T-helper 1 cell treated with Interleukin-12 subunit alpha and Interleukin-12 subunit beta and Interleukin-4 antibody, amounts not matched to agents 30 ng/mL and 1 ng/mL, for 36 hours (primary cell): ENCODE measurements around the gene FOXN3. TPM values are rescaled to one million over a fixed set of nuclear protein-coding genes. Genes with fewer than 3 reads are reported as not detected.

Source experiments
- intact Hi-C: fragments of 100-400 bp; cut with micrococcal nuclease; formaldehyde crosslinking; loops from one replicate; pipeline ENCODE4 v1.15.1; 2024
- total RNA-seq: library from RNA; stranded (reverse); gene quantifications from 2 replicates; pipeline ENCODE4 v1.2.3, GENCODE V29; 2022

Gene FOXN3
- total RNA-seq, 1 donor from 2014 or later = 110 TPM

DNA sequence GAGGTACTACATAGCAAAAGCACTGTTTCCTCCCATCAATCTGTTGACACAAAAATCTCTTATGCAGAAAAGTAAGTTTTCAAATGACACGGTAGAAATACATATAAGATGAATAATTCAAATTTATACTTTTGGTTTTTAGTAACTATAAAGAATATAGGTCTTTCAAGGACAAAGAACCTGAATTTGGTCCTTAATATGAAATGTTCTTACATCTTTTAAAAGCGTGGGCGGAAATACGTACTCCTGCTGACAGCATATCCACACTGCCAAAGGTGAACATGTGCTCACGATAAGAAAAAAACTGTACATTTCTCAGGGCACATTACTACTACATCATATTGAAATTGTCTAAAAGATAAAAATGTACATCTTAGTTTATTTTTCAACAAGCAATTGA is 127.6 kb downstream of the FOXN3 start:
- intact Hi-C loops = no loop called here

DNA sequence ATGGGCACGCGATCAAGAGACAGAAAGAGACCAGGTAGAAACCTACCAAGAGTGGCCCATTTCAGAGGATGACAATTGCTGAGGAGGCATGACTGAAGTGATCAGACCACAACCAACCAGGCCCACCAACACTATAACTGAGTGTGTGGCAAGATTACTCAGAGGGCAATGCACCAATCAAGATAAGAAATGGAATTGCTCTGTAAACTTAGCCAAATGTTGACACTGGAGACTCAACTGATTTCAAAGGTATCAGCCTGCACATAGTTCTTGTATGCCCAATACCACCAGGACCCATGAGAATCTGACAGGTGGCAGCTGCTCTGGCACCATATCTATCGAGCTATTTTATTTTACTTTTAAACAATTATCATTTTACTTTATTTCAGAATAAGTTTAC is 128.9 kb downstream of the FOXN3 start:
- intact Hi-C loops = no loop called here

DNA sequence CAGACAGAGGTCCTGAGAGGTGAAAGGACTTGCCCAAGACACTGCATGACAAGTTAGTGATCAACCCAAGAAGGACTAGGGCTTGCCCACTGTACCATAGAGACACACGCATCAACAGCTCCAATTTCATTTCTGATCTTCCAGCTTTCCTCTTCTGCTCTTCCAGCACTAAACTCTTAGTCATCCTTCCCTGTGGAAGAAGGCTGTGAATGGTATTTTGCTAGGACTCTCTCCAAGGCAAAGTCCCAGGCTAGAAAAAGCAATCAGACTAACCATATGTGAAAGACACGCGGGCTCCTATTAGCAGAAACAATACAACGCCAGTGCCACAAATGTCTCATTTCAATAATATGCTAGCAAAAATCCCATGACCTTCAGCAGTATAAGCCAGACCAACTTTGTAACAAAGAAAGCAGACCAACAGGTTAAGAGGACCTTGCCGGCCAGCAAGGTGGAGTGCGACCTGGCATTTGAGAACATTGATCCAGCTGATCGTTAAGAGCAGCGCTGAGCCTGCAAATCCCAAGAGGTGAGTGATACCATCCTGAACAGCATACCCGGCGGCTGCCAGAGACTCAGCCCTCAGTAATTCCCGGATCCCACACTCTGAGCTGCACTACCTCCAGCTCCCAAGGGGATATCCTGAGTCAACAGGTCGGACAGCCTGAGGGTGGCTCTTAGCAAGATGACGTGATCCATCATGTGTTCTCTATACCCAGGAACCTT is 132.5 kb downstream of the FOXN3 start:
- intact Hi-C loops = no loop called here

DNA sequence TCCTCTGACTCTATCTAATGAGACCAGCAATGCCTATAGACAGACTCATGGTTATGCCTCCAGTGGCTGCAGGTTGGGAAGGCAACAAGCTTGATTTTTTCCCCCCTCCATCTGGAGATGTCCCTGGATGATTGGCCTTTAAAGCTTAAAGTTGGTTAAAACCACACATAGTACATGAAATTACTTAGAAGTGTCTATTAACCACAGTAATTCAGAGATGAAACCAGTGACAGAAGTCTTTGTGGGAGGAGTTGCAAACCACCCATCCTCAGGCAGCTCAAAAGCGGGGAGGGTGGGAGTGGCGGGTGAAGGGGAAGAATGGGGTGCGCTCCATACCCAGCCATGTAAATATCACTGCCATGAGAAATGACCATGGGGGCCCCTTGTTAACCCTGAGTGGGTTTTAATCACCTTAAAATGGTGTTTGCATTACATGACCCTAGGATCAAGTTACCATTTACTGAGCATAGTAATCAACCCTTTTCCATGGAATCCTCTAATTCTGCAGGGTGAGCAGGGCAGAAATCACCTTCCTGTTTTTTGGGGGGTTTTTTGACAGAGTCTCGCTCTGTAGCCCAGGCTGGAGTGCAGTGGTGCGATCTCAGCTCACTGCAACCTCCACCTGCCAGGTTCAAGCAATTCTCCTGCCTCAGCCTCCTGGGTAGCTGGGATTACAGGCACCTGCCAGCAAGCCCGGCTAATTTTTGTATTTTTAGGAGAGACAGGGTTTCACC is 133.5 kb downstream of the FOXN3 start:
- intact Hi-C loops = loop anchor here (1.0 kb wide), 1 partner anchor 20 kb away; no protein-coding TSS in a partner anchor

DNA sequence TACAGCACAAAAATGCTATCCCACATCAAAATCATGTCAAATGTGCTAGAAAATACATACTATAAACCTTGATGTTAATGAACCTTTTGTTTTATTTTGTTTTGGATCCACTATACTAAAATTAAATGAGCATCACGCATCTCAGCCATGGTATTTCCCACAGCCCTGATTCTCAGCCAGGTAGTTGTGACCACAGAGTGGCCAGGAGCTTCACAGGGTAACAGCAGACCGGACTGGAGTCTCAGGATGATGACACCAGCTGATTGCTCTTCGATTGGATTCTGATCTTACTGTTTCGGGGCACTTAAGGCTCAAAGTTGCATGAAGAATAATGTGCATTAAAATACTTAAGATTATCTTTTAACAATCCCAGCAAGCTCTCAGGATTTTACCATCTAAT is 134.8 kb downstream of the FOXN3 start:
- intact Hi-C loops = no loop called here

DNA sequence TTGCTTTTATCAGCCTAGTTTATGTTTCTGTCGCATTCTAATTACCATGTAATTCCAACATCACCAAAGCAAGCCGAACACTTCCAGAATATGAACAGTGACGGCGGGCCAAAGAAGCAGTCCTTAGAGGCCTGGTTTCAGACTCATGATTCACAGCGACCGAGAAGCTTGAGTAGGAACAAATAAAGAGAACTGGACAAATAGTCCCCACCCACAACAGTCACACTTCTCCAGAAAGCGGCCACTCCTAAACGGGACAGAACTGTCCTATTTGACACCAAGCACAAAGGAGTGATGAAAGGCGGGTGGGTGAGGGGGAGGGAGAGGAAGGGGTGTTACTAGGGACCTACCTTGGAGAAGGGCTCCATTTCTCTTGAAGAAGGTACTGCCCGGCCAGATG is 136.4 kb downstream of the FOXN3 start:
- intact Hi-C loops = no loop called here

DNA sequence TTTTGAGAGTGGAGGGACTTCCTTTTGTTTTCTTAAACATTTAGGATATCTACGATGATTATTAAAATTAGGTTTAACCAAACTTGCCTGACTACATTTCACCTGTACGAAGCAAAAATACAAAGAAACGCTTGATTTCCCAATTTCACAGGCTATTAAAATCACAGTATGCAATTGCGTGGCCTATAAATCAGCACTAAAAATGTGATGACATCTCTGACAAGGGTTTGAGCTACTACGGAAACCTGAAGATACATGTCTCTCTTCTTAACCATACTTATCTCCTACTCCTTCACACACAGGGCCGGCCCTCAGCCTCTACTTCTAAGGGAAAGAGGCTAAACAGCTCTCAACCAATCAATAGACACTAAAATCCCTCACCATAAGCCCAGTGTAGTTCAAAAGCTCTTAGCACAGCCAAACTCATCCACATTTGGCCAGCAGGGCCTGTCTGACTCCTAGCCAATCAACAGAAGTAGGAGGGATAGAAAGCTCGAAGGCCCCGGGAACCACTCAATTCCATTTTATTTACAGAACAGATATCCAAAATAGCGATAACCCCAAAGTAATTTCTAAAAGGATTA is 137.3 kb downstream of the FOXN3 start:
- intact Hi-C loops = loop anchor here (5.0 kb wide), 1 partner anchor 73 kb away; no protein-coding TSS in a partner anchor

DNA sequence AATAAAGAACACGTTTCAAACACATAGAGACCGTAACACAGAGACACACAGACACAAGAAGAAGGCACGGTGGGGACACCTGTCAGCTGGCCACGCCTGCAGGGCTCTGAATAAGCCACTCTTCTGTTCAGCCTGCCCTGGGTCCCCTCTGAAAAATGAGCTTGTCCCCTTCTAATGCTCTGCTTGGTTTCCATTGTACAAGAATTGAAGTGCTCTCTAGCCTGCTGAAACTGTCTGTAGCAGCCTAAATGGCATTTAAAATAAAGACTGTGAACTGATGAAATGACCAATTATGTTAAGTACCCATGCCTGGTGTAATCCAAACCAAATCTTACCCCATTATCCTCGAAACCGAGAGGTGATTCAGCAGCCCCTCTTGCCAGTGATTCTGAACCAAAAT is 139.8 kb downstream of the FOXN3 start:
- intact Hi-C loops = loop anchor here (2.0 to 5.0 kb wide), 2 partner anchors 75 to 342 kb away; no protein-coding TSS in a partner anchor

DNA sequence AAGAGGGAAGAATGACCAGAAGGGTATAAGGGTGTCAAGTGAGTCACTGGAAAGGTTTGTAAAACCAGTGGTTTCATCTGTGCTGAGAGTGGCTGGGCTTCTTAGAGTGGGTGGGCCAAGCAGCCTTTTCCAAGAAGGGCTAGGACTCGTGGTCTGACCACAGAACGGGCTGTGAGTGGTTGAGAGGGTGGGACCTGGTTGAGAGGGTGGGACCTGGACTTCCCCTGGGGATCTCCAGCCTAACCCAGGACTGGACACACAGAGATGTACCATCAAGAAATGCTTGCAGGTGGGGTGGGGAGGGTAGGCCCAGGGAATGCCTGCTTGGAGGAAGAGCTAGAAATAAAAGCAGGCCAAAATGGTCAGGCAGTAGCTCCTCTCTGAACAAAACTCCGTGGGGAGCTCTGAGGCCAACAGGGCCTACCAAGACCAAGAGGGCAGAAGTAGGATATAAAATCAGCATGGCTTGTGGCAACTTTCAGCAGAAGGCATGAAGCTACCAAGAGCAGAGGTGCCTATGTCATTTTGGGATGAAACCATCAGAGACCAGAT is 140.5 kb downstream of the FOXN3 start:
- intact Hi-C loops = loop anchor here (1.0 to 5.0 kb wide), 4 partner anchors 49 to 342 kb away; no protein-coding TSS in a partner anchor

DNA sequence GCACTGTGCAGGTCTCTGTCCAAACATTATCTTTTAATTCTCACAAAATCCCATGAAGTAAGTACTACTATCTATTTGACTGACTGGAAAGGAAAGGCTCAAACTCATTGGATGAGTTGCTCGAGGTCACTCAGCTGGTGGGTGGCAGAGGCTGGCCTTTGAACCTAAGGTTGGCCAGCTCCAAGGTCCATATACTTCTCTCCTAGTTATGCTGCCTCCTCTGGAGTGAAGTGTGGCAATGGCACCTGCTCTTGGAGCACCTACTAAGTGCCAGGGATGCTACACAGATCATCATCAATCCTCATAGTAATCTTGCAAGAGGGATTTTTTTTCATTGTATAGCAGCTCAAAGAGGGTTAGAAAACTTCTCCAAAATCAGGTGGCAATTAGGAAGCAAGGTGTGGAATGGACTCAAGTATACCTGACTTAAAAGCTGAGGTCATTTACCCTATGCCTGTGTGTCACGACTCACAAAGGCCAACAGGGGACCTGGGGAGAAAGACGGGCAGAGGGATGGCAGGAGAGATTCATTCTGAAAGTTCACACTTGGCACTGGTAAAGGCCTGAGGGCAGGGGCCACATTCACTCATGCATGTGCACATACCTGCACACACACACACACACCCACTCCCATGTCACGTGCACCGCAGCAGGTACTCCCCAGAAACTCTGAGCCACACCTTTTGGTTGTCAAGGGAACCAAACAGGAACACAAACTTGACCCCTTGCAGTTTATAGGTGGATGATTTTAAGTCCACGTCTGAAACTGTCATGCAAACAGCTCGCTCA is 146.4 kb downstream of the FOXN3 start:
- intact Hi-C loops = no loop called here

DNA sequence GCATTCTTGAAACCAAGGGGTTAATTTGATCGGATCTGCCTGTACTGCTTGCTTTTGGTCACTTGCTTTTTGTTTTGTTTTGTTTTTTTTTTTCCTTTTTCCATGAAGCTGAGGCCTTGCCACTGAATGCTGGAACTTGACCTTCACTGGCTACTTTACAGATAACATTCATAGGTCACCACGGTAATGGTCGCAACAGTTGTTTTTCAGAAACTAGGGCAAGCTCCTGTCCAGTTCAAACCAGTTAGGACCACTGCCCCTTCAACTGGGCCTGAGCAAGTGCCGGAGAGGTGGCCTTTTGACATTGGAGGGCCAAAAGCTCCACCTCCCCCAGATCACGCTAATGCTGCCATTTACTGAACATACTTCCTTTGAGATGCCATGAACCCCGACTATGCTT is 147.6 kb downstream of the FOXN3 start:
- intact Hi-C loops = no loop called here

DNA sequence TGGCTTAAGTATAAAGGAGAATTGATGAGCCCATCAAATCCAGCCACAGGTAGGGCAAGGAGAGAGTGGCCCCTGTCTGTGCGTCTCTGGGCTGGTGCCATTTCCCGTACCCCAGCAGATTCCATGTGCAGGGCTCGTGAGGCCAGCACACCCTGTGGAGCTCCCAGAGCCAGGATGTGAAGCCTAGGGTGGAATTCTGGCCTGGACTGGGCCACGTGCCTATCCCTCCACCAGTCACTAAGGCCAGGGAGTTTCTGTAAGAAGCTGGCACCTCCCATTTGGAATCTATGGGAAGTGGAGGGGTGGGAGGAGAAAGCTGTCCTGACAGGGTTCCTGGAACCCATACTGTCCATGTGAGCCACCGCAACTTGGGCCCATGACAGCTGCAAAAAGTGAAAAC is 148.5 kb downstream of the FOXN3 start:
- intact Hi-C loops = no loop called here

DNA sequence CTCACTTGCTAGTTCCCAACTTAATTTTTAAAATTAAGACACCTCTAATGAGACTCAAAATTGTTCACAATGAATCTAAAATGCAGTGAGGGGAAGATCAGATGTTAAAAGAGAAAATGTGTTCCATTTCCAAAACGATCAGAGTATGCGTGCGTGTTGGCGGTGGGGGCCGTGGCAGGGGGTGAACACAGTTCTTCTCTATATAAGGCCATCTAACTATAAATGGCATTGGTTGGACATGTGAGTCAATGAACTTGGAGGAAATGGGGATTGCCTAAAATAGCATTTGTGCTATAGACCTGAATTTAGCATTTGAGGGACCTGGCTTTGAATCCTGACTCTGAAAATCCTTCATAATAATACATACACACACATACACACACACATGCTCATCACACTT is 149.4 kb downstream of the FOXN3 start:
- intact Hi-C loops = no loop called here

DNA sequence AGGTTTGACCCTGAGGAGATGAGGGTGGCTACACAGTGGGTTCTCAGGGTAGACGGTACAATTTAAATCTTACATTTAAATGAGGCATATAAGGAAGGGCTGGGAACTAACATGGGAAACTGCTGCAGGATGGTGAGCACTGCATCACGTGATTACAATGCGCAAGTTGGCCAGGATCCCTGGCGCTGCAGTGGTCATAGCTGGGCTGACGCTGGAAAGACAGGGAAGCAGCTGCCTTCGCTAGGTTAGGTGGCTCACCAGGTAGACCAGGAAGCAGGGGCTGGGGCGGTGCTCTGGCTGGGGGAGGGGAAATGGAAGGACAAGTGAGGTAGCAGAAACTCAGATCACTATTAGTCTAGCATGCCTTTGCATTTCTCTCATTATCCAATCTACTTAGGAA is 149.9 kb downstream of the FOXN3 start:
- intact Hi-C loops = no loop called here

DNA sequence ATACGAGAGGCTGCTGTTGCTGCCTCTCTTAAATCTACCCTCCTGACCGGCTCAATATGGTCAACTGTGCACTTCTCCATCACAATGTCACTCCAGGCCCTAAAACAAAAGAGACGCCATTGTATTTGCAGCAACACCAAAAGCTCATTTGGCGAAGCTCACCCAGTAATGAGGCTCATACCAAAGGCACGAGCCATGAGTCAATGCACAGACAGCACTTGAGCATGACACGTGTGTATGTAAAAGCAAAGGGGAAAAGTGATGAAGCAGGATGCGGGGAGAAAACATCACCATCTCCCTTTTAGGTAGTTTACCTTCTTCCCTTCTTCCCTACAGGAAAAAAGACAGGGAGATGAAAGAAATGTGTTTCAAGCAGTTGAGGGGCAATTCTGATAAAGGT is 150.3 kb downstream of the FOXN3 start:
- intact Hi-C loops = no loop called here

DNA sequence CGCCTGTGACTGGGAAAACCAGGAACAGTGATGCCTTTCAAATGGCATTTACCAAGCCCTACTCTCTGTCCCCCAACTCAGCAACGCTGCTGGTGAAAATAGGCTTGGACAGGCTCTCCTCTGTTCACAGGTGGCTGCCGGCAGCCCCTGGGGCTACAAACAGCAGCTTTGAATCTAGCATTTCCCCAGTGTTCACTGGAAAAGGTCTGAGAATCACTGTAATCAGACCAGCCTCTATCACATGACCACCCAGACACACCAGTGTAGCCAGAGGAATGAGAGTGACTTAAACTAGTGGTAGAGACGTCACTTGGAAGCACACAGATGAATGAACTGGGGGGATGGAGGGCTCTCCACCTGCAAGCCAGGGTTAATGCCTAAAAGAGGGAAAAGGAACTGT is 151.8 kb downstream of the FOXN3 start:
- intact Hi-C loops = no loop called here

DNA sequence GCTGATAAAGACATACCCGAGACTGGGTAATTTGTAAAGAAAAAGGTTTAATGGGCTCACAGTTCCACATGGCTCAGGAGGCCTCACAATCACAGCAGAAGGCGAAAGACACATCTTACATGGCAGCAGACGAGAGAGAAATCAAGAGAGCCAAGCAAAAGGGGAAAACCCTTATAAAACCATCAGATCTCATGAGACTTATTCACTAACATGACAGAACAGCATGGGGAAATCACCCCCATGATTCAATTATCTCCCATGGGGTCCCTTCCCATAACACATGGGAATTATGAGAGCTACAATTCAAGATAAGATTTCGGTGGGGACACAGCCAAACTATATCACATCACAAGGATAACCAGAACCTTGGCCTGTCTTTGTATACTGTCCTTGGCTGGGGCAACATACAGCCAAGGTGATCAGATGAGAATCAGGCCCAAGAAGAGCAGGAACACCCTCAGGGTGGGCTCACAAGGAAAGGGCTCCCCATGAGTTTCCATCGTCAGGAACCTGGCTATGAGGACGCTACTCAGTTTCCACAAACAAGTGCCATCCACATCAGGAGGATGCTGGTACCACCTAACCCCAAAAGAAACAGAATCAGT is 152.7 kb downstream of the FOXN3 start:
- intact Hi-C loops = no loop called here

DNA sequence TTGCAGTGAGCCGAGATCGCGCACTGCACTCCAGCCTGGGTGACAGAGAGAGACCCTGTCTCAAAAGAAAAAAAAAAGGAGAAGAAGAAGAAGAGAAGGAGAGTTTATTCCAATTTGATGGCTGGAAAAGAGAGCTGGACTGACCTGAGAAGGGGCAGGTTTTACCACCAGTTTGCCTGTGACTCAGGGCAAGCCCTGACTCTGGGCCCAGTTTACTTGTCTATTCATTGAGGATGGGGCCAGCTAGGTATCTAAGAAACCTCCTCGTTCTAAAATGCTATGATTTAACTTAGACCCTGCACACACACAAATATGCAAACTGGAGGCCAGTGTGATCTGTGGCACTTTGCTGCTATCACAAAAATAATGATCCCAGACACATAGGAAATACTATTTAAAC is 155.0 kb downstream of the FOXN3 start:
- intact Hi-C loops = no loop called here

DNA sequence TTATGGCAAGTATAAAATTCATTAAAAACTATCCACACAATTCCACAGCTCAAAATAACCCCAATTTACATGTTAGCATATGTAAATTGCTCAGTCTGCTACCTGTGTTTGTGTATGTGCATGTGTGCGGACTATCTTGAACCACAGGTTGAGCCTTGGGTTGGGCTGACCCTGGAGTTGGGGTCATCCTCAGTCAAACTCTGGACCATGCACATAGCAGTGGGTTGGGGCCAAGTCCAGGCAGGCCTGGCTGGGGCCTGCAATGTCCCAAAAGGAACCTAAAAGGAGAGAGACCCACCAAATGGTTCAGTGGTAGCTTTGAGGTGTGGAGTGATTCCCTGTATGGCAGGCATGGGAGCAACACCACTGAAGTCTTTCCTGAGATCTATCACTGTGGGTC is 156.1 kb downstream of the FOXN3 start:
- intact Hi-C loops = no loop called here

DNA sequence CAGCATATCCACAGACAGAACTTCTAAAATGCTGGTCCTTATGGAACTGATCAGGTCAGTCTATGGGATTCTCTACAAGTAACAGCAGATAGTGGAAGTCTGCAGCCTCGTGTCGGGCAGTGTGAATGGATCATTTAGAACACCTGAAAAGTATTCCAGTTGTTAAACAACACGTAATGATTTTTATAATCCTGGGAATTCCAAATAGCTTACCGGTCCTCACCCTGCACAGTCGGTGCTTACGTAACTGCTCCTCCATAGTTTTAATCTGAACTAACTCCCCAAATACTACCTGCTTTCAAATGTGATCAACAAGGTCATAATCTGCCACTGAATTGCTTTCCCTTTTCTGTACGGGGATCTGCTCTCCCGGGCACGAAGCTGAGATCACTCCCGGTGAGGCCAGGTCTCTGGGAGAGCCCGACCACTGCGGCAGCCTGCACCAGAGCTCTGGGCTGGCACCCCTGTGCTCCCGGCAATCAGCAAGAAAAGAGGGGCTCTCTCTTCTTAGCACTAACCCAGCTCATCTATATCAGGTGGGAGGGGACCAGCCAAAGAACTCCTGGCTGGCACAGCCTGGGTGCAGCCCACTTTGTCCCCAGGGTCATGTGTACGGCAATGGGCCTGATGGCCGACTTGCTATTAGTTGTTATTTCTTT is 157.0 kb downstream of the FOXN3 start:
- intact Hi-C loops = no loop called here
